ENCODE data around the gene C17orf78. TPM values are rescaled to one million over a fixed set of nuclear protein-coding genes. Genes with fewer than 3 reads are reported as not detected.
"Not testable (repeated sequence)": the region's sequence is repeated elsewhere in the genome, so short reads cannot be mapped to it uniquely, and the experiment has no call there.

C17orf78 gene
- polyA plus RNA-seq, 1 of the 3 experiments (the other 2 are of a cell fraction), result not detected

GRCh38 chr17:37406635-37407461, 31.1 kb downstream of the C17orf78 start, which contains the start of the genes ACACA and TADA2A (continued):
- TF ChIP-seq ZBTB33 (IDR thresholded peaks at IDR 0.05; ENCODE audit: borderline replicate concordance, low read depth), result no peak
- TF ChIP-seq, protein P1, sequence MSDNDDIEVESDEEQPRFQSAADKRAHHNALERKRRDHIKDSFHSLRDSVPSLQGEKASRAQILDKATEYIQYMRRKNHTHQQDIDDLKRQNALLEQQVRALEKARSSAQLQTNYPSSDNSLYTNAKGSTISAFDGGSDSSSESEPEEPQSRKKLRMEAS (IDR thresholded peaks at IDR 0.05; ENCODE audit: low read depth), result peak; percentile 86; the same call in 1 of the 2 replicates
- TF ChIP-seq EZH2phosphoT487 (IDR thresholded peaks at IDR 0.05; ENCODE audit: borderline replicate concordance, low read depth), result no peak
- peak; percentile 78; the same call in 1 of the 2 replicates for TF ChIP-seq MXI1 (IDR thresholded peaks at IDR 0.05; ENCODE audit: low read depth, low read length)
- TF ChIP-seq, protein P2, sequence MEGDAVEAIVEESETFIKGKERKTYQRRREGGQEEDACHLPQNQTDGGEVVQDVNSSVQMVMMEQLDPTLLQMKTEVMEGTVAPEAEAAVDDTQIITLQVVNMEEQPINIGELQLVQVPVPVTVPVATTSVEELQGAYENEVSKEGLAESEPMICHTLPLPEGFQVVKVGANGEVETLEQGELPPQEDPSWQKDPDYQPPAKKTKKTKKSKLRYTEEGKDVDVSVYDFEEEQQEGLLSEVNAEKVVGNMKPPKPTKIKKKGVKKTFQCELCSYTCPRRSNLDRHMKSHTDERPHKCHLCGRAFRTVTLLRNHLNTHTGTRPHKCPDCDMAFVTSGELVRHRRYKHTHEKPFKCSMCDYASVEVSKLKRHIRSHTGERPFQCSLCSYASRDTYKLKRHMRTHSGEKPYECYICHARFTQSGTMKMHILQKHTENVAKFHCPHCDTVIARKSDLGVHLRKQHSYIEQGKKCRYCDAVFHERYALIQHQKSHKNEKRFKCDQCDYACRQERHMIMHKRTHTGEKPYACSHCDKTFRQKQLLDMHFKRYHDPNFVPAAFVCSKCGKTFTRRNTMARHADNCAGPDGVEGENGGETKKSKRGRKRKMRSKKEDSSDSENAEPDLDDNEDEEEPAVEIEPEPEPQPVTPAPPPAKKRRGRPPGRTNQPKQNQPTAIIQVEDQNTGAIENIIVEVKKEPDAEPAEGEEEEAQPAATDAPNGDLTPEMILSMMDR (IDR thresholded peaks at IDR 0.05), result no peak; the same call in 1 of the 2 replicates
- peak; percentile 93 for TF ChIP-seq POLR2AphosphoS5 (IDR thresholded peaks at IDR 0.05; ENCODE audit: low read depth, low read length)
- no peak for TF ChIP-seq TEAD4 (IDR thresholded peaks at IDR 0.05; ENCODE audit: borderline replicate concordance, insufficient read depth)
- TF ChIP-seq MEF2A (IDR thresholded peaks at IDR 0.05; ENCODE audit: borderline replicate concordance, low read depth), result no peak

DNA sequence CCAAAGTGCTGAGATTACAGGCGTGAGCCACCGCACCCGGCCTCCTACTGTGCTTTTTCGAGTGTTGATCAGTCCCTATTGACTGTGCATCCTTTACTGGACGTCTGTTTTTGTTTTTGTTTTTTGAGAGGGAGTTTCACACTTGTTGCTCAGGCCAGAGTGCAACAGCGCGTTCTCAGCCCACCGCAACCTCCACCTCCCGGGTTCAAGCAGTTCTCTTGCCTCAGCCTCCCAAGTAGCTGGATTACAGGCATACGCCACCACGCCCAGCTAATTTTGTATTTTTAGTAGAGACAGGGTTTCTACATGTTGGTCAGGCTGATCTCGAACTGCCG, 32.3 kb downstream of the C17orf78 start:
- H3K4me3 ChIP-seq (ENCODE audit: low read depth in 2 of 2, low read length in 1 of 2), result peak overlapping the region in 1 of 2 experiments; percentile 91; a peak in 1 of 4 replicates
- 97% methylated on average over 13 of the region's 13 CpGs for WGBS (ENCODE audit: low lambda C conversion rate)
- POLR2A ChIA-PET, result not testable (repeated sequence)

DNA sequence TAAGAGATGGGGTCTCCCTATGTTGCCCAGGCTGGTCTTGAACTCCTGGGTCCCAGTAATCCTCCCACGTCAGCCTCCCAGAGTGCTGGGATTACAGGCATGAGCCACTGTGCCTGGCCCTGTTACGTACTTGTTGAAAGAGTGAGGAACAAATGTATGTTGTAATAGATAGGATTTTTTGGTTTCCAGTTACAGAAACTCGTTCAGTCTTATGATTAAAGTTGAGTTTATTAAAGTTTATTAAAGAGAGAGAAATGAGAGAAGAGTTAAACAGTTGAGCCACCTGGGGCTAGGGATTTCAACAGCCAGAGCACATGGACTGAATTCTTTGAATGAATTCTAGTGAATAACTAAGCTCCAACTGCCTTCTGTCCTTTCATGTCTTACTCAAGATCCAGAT, 34.6 kb downstream of the C17orf78 start:
- Histone ChIP-seq H3K36me3 (replicated peaks in 1 of 2; ENCODE audit: control insufficient read depth in 1 of 2, insufficient read depth in 2 of 2, low read length in 1 of 2) (peaks cover 9 to 50% of the 10 kb centered on the region in 2 experiments), H3K4me1 (ENCODE audit: control insufficient read depth in 1 of 2, insufficient read depth in 2 of 2, low read depth in 1 of 2, low read length in 1 of 2) (no peaks in the 10 kb centered on the region; a peak in 1 of 4 replicates), H3K9me2 (no peaks in the 10 kb centered on the region), H4K20me1 (ENCODE audit: insufficient read depth) (no peaks in the 10 kb centered on the region), H3K4me3 (ENCODE audit: low read depth in 2 of 2, low read length in 1 of 2) (no peak overlapping the region), H3K27me3 (ENCODE audit: insufficient read depth) (no peaks in the 10 kb centered on the region), H2AFZ (ENCODE audit: low read depth) (no peak overlapping the region), H3K79me2 (ENCODE audit: insufficient read depth) (peaks cover 73% of the 10 kb centered on the region), H3K9ac (no peak overlapping the region), H3K27ac (ENCODE audit: low read depth in 2 of 2, low read length in 1 of 2) (no peak overlapping the region), H3K4me2 (no peak overlapping the region), H3K9me3 (no peaks in the 10 kb centered on the region), H3F3A (replicated peaks; ENCODE audit: insufficient read depth) (peaks cover 12% of the 10 kb centered on the region)
- ChIA-PET POLR2A (no interaction called here), CTCF (interaction anchor here (0.6 to 1.5 kb wide), 4 partner anchors 9 to 170 kb away, joined by 3 to 4 read pairs (median 3); no protein-coding TSS in a partner anchor)
- WGBS (ENCODE audit: low lambda C conversion rate), result 99% methylated on average over 3 of the region's 3 CpGs
- no peak for DNase-seq
- TF ChIP-seq, protein P3, sequence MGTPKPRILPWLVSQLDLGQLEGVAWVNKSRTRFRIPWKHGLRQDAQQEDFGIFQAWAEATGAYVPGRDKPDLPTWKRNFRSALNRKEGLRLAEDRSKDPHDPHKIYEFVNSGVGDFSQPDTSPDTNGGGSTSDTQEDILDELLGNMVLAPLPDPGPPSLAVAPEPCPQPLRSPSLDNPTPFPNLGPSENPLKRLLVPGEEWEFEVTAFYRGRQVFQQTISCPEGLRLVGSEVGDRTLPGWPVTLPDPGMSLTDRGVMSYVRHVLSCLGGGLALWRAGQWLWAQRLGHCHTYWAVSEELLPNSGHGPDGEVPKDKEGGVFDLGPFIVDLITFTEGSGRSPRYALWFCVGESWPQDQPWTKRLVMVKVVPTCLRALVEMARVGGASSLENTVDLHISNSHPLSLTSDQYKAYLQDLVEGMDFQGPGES (IDR thresholded peaks at IDR 0.05; ENCODE audit: low read depth, low read length), result no peak
- TF ChIP-seq, protein P4, sequence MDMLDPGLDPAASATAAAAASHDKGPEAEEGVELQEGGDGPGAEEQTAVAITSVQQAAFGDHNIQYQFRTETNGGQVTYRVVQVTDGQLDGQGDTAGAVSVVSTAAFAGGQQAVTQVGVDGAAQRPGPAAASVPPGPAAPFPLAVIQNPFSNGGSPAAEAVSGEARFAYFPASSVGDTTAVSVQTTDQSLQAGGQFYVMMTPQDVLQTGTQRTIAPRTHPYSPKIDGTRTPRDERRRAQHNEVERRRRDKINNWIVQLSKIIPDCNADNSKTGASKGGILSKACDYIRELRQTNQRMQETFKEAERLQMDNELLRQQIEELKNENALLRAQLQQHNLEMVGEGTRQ (IDR thresholded peaks at IDR 0.05; ENCODE audit: borderline replicate concordance, low read depth, low read length), result no peak
- TF ChIP-seq, protein P5, sequence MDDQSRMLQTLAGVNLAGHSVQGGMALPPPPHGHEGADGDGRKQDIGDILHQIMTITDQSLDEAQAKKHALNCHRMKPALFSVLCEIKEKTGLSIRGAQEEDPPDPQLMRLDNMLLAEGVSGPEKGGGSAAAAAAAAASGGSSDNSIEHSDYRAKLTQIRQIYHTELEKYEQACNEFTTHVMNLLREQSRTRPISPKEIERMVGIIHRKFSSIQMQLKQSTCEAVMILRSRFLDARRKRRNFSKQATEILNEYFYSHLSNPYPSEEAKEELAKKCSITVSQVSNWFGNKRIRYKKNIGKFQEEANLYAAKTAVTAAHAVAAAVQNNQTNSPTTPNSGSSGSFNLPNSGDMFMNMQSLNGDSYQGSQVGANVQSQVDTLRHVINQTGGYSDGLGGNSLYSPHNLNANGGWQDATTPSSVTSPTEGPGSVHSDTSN (IDR thresholded peaks at IDR 0.05), result no peak
- TF ChIP-seq FOXJ3 (CRISPR knock-in tag; IDR thresholded peaks at IDR 0.05) (no peak), RFX5 (IDR thresholded peaks at IDR 0.05; ENCODE audit: low read length) (no peak), TEAD4 (IDR thresholded peaks at IDR 0.05; ENCODE audit: borderline replicate concordance, insufficient read depth) (no peak), SIN3A (IDR thresholded peaks at IDR 0.05; ENCODE audit: borderline replicate concordance, low read depth, low read length) (no peak), JUND (IDR thresholded peaks at IDR 0.05) (no peak)

More for the DNA sequence above, 32.3 kb downstream of the C17orf78 start:
- H2AFZ ChIP-seq (ENCODE audit: low read depth); H4K20me1 ChIP-seq (ENCODE audit: insufficient read depth); DNase-seq; H3F3A ChIP-seq (replicated peaks; ENCODE audit: insufficient read depth); H3K9ac ChIP-seq; H3K27ac ChIP-seq (ENCODE audit: low read depth in 2 of 2, low read length in 1 of 2); H3K4me1 ChIP-seq (ENCODE audit: control insufficient read depth in 1 of 2, insufficient read depth in 2 of 2, low read depth in 1 of 2, low read length in 1 of 2); H3K9me2 ChIP-seq; H3K27me3 ChIP-seq (ENCODE audit: insufficient read depth); H3K9me3 ChIP-seq: not testable (repeated sequence)
- Histone ChIP-seq H3K79me2 (ENCODE audit: insufficient read depth) (peaks cover 70% of the 10 kb centered on the region), H3K4me2 (peak overlapping the region; percentile 90), H3K36me3 (replicated peaks in 1 of 2; ENCODE audit: control insufficient read depth in 1 of 2, insufficient read depth in 2 of 2, low read length in 1 of 2) (peaks cover 5 to 28% of the 10 kb centered on the region in 2 experiments)
- CTCF ChIA-PET, result interaction anchor here (0.8 to 2.8 kb wide), 3 partner anchors 35 to 360 kb away, joined by 3 to 9 read pairs (median 3); no protein-coding TSS in a partner anchor

Measured in SK-N-SH (cell line).